Measurements from ENCODE around the gene HNRNPM.

The HNRNPM gene

DNA sequence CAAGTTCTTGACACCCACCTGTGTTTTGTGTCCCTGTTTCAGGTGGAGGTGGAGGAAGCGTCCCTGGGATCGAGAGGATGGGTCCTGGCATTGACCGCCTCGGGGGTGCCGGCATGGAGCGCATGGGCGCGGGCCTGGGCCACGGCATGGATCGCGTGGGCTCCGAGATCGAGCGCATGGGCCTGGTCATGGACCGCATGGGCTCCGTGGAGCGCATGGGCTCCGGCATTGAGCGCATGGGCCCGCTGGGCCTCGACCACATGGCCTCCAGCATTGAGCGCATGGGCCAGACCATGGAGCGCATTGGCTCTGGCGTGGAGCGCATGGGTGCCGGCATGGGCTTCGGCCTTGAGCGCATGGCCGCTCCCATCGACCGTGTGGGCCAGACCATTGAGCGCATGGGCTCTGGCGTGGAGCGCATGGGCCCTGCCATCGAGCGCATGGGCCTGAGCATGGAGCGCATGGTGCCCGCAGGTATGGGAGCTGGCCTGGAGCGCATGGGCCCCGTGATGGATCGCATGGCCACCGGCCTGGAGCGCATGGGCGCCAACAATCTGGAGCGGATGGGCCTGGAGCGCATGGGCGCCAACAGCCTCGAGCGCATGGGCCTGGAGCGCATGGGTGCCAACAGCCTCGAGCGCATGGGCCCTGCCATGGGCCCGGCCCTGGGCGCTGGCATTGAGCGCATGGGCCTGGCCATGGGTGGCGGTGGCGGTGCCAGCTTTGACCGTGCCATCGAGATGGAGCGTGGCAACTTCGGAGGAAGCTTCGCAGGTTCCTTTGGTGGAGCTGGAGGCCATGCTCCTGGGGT is 41.0 kb downstream of the HNRNPM start:
- no peak for DNase-seq (ENCODE audit: low read depth)

DNA sequence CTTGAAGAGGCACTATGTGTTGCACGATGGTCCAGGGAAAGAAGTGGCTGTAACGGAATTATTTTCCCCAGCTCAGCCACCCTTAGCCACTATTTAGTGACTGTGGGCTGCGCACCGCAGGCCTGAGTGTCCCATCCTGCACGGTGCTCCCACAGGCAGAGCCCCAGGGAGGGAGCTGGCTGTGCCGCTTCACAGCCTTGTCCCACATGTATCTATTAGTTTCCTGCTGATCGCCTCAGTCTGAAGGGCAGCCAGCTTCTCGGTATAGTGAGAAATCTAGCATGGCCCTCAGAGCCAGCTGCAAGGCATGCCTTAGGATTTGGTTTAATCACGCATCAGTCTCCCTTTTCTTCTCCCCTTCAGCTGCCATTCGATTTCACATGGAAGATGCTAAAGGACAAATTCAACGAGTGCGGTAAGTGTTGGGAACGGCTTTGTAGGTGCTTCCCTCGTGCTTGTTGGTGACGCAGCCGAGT is 41.9 kb downstream of the HNRNPM start:
- no peak for DNase-seq (ENCODE audit: low read depth)

DNA sequence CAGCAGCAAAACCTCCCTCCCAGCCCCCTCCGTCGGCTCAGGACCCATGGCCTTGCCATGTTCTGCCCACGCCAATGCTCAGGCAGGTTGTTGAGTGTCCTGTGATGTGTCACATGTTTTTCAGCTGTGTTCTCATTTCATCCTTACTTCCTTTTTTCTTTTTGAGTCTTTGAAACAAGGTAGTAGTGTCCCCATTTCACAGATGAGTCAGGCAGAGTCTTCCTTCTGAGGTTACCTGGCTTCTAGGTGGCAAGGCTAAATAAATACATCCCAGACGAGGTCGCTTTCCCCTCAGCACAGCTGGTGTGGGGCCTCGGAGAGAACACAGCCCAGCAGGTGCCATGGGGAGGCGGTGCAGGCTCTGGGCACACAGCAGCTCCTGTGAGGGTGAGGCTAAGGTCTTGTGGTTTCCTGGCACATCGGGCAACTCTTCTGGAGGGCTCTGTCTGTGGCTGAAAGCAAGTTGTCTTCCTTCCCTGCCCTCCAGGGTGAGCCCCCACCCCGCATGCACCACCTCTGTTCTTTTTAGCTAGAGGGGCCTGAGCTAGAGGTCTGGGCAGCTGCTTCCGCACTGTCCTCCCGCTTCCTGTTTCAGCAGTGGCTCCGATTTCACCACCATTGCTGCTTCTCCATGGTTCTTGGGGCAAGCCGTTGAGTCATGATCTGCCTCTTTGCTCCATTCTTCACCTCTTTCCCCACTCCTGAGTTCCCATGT is 42.5 kb downstream of the HNRNPM start:
- DNase-seq (ENCODE audit: low read depth): peak; percentile 45

DNA sequence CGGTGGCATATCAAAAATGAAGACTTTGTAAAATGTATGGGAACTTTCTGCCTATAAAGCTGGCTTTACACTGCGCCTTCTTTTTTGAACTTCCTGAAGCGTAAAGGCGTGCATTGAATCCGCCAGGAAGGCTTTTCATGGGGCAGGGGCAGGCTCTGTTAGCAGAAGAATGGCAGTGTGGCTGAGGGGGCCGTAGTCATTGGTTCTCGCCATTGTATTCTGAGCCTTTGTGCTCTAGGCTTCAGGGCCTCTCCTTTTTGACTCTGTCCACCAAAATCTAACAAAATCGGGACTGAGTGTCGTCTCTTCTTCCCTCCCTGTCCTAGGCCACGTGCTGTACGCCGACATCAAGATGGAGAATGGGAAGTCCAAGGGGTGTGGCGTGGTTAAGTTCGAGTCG is 43.6 kb downstream of the HNRNPM start:
- DNase-seq (ENCODE audit: low read depth): no peak

DNA sequence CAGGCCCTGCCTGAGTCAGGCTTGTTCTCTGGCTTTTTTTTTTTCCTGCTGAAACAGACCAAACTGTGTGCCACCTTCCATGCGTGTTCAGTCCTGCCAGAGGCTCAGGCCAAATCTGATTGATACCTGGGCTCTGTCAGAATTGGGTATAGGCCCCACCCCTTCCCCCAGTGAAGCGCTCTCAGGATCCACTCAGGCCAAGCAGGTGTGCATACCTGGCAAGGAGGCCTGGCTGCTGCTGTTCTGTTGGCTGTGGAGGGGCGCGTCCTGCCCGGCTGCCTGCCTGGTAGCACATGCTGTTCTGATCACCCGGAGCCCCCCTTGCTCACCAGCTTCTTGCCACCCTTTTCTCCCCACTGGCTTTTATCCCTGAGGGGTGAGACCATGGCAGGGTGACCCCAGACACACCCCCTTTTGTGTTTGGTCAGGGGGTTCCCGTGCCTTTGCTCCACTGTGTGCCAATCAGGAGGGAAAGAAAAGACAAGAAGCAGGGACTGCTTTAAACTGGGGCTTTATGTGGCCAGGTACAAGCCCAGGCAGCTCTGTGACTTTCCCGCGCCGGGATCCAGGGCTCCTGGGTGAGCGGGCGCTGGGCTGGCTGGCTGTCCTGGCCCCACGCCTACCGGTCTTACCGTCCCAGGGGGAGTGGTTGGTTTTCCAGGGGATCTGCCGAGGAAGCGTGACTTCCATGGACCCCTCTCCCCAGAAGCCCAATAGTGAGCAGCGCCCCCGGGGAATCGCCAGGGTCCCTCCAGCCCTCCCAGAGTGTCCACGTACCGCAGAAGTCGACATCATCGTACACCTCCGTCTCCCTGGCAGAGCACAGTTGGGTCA is 45.0 kb downstream of the HNRNPM start:
- no peak for DNase-seq (ENCODE audit: low read depth)

DNA sequence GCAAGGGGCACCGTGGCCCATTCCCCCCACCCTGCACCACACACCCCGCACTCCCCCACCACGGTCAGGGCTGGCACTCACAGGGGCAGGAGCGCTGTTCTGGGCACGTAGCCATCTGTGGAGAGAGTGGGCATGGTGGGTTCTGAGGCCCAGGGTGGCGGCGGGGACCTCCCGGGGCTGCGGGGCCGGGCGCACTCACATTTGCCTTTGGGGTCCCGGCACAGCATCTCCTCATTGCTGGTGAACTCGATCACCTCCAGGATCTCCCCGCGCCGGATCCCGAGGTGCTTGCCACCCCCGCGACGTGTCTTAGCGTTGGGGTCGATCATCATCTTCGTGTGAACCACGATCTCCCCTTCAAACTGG is 45.6 kb downstream of the HNRNPM start:
- DNase-seq (ENCODE audit: low read depth): no peak

DNA sequence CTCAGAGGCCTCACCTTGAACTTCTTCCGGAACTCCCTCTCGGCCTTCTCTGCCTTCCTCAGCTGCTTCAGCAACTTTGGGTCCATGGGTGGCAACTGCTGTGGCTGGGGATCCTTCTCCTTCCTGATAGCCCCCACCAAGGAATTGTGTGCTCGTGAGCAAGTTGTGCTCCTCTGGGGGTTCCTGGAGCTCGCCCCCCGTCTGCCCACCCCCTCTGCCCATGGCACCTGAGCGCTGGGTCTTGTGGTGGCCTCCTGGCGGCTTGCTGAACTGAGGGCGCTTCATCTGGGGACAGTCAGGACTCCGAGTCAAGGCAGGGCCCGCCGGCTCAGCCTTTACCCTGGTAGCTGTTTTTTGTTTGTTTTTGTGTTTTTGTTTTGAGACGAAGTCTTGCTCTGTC is 46.1 kb downstream of the HNRNPM start:
- no peak for DNase-seq (ENCODE audit: low read depth)

DNA sequence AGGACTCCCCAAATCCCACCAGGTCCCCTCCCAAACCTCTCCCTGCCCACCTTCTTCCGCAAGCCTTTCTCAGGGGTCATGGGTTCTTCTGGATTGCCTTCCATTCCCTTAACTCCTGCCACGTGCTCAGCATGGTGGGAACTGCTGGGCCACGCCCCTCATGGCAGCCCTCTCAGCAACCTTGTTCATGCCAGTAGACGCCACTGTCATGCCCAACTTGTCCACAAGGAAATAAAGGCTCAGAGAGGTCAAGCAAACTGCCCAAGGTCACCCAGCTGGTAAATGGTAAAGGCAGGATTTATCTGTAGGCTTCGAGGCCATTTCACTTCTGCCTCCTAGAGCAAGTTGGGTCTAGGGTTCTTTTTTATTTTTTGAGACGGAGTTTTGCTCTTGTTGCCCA is 46.8 kb downstream of the HNRNPM start:
- no peak for DNase-seq (ENCODE audit: low read depth)

DNA sequence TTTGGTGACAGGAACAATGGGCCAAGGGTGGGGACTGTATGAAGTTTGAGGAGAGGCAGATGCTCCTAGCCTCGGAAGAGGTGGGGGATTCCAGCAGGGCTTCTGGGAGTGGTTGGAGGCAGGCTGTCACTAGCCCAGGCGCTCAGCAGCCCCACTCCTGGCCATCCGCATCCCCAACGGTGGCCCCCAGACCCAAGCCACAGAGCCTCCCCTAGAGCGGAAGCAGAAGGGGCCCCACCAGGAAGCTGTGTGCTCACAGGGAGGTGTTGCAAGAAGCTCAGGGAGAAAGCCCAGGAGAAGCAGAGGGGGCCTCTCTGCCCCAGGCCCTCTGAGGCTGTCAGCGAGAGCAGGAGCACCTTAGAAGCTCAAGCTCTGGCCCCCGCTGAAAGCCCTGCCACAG is 49.4 kb downstream of the HNRNPM start:
- DNase-seq (ENCODE audit: low read depth): no peak

DNA sequence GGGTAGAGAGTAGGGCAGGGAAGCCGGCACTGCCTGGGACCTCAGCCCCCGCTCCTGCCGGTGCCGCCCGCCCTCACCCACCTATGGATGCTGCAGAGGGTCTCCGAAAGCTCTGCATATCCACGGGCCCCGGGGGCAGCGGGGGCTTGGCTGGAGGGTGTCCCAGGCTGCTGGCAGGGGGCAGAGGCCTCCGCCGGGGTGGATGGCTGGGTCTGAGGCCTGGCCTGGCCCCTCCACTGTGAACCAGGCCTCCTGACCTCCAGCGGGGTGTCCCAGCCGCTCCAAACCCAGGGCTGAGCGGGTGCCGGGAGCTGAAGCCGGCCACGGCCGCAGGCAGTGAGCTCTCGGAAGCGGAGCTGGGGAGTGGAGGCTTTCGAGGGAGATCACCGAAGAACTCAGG is 53.5 kb downstream of the HNRNPM start:
- no peak for DNase-seq (ENCODE audit: low read depth)

DNA sequence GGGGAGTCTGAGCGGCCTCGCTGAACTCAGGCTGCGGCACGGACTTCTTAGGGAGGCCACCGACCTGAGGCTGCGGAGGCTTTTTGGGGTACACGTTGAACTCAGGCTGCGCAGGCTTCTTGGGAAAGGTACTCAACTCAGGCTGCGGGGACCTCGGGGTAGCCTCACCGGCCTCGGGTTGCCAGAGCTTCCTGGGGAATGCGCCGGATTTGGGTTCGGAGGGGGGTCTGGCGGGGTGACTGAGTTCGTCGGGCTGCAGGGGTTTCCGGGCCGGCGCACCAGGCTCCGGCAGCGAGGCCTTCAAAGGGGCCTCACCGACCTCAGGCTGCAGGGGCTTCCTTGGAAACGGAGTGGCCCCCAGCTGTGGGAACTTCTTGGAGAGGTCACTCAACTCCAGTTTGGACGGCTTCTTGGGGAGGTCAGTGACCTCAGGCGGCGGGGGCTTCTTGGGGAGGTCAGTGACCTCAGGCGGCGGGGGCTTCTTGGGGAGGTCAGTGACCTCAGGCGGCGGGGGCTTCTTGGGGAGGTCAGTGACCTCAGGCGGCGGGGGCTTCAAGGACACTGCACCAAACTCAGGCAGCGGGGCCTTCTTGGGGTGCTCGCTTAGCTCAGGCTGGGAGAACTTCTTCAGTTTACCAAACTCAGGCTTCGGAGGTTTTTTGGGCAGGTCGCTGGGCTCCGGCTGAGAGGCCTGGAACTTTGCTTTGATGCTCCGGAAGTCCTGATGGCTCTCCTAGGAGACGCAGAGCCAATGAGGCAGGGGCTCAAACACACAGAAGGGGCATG is 54.5 kb downstream of the HNRNPM start:
- no peak for DNase-seq (ENCODE audit: low read depth)

DNA sequence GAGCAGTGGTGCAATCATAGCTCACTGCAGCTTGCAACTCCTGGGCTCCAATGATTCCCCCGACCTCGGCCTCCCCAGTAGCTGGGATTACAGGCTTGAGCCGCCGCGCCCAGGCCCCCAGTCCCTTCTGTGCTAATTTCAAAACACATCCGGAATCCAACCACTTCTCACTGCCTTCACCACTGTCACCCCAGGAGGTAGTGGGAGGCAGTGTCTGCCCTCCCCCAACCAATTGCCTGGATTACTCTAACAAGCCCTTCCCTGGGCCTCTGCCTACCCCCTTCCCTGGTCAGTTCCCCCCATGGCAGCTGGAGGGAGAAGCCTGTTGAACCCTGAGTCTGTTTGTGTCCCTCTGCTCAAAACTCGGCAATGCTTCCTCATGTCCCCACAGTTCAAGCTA is 55.4 kb downstream of the HNRNPM start:
- no peak for DNase-seq (ENCODE audit: low read depth)

DNA sequence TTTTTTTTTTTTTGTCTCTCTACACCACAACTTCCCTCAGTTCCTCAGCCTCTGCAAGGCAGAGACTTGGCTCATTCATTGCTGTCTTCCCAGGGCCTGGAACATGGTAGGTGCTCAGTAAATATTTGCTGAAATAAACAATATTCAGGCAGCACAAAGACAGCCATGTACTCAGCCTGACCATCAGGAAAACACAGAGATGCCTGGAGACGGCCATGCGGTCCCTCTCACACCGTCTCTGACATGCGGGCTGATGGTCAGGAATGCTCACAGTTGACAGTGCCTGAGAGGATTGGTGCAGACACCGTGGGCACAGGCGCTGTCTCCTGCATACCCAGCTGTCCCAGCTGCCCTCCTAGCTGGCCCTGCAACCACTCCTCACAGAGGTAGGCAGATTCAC is 56.7 kb downstream of the HNRNPM start:
- no peak for DNase-seq (ENCODE audit: low read depth)

DNA sequence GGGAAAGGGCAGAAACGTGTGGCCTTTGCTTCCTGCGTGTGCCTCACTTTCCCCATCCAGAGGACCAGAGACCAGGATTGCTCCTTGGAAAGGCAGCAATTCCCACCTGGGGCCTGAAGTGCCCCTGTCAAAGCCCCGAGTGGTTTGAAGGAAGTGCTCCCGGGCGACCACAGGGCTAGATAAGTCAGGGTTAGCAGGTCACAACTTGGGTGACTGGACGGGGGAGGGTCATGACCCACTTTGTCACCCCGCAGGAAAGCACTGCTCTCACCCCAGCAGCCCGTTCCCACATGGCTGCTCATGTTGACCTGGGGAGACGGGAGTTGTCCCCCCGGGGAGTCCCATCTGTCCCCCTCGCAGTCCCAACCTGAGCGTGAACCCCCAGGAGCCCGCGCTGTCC is 57.2 kb downstream of the HNRNPM start:
- DNase-seq (ENCODE audit: low read depth): no peak

DNA sequence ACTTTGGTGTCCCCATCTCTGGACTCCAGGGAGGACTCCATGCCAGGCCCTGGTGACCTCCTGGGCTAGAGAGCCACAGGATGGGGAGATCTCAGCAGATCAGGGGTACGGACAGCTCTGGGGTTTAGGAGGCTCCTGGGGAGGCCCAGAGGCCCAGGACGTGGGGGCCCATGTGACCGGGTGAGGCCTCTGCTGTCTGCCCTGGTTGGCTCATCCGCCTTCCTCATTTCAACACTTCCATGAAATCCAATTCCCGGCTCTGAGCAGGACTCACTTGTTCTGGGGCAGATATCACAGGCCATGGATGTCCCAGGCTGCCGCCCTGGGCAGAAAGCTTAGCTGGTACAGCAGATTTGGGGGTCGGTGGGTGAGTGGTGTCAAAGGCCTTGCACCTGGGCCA is 58.7 kb downstream of the HNRNPM start:
- DNase-seq (ENCODE audit: low read depth): no peak

DNA sequence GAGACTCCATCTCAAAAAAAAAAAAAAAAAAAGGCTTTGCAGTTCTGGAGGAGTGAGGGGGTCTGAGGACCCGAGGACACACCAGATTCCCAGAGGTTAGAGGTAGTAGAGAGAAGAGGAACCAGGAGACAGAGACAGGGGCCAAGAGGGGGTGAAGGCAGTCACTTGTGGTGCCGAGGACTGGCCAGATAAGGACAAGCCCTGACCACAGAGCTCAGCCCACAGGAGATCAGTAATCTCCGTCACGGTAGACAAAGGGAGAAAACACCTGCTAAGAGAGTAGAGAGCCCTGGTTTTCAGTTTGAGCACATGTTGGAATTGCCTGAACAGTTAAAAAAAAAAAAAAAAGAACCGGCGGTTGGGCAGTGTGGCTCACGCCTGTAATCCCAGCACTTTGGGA is 59.4 kb downstream of the HNRNPM start:
- no peak for DNase-seq (ENCODE audit: low read depth)

DNA sequence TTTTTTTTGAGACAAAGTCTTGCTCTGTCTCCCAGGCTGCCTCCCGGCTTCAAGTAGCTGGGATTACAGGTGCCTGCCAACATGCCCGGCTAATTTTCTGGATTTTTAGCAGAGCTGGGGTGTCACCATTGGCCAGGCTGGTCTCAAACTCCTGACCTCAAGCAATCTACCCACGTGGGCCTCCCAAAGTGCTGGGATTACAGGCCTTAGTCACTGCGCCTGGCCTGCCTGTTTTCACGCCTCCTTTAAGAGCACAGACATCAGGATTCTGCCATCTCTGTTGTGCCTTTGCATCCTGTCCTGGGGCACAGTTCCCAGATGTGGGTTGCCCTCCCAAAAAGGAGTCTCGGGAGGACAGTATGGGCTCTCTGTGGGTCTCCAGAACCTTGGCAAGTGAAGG is 60.1 kb downstream of the HNRNPM start:
- no peak for DNase-seq (ENCODE audit: low read depth)

DNA sequence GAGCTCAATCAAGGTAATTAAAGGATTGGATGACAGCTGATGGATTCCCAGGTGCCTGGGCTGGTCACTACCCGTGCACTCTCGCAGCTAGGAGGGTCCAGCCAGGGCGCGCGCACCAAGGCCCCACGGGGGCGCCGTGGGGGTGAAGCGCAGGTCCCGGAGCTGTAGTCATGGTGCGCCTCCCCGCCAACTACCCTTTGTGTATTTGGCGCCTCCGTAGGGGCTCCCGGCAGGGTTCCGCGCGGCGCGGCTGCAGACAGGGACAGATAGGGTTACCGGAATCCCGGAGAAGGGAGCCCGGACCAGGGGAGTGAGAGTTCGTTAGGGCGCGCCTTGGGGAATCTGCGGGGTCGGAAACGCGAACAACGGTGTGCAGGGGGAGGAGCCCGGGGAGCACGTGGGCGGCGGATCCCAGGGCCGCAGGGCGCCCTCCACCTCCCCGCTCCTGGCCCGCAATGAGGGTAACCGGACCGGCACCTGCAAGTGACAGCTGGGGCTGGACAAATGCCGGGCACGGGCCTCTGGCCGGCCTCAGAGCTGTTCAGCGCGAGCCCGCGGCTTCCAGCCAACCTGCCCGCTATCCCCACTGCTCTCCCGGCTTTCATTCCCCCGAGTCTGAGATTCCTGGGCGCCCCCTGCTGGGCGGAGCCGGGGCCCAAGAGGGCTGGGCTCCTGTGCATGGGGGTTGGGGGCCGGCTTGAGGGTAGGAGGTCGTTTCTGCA is 61.1 kb downstream of the HNRNPM start:
- DNase-seq (ENCODE audit: low read depth): peak; percentile 73

DNA sequence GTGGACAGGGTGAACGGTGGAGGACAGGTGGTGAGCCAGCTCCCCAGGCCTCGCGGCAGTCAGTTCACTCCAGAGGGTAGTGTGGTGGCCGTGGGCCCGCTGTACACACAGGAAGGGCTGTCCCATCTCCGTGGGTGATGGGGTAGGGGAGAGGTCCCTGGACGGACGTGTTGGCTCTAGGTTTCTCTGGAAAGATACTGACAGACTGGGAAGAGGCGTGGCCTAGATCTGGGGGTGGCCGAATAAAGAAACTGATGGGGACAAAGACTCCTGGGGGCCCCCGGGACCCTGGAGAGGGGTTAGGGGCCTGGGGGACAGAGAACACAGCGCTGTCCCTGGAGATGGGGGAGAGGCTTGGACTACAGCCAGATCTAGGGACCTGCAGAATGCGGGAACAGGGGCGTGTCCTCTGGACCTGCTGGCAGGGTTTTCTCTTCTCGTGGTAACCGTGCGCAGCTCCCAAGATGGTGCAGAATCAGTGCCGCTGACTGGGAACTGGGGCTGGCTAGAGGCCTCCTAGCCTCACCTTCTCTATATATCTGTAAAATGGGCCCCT is 61.7 kb downstream of the HNRNPM start:
- DNase-seq (ENCODE audit: low read depth): no peak

DNA sequence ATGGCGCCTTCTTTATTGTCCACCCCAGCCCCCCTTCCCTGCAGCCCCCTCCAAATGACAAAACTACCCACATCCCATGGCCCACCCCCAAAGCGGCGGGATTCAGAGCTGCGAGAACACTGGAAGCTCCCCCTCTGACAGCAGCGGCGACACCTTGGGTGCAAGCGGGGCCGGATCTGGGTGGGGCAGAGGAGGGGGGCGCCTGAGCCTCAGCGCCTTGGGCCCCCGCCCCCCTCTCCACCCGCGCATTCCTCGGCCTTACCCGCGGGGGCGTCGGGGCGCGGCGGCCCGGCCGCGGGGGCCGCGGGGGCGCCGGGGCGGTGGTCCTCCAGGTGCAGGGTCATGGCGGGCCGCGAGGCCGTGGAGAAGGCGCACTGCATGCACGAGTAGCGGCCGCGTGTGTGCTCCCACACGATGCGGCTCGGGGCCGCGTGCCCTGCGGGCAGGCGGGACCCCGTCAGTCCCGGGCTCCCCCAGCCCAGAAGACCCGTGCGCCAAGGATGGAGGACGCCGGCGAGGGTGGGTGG is 65.9 kb downstream of the HNRNPM start:
- DNase-seq (ENCODE audit: low read depth): no peak
